ENCODE data around the gene EFNA5.

EFNA5 gene

GRCh38 chr5:107604146-107604910 is 66.4 kb downstream of the EFNA5 start:
- Histone ChIP-seq H3K4me3 (ENCODE audit: insufficient read length, low read depth) (no peak overlapping the region), H3K4me1 (ENCODE audit: insufficient read depth, insufficient read length) (no peaks in the 10 kb centered on the region), H3K9me3 (ENCODE audit: insufficient read depth, low read length) (no peaks in the 10 kb centered on the region), H3K9ac (ENCODE audit: insufficient read length, low read depth) (no peak overlapping the region), H3K27me3 (ENCODE audit: insufficient read depth, insufficient read length) (no peaks in the 10 kb centered on the region), H3K36me3 (ENCODE audit: insufficient read depth, insufficient read length, low read length) (no peaks in the 10 kb centered on the region)
- DNase-seq (ENCODE audit: low read depth, low spot score): no peak
- no peak for TF ChIP-seq ZNF274 (IDR thresholded peaks at IDR 0.05; ENCODE audit: low read depth, low read length)
- TF ChIP-seq YY1 (IDR thresholded peaks at IDR 0.05; ENCODE audit: insufficient read depth, insufficient read length): no peak
- no peak for TF ChIP-seq SUZ12 (IDR thresholded peaks at IDR 0.05; ENCODE audit: extremely low read depth, insufficient read depth, insufficient read length)

- H3K9ac ChIP-seq (ENCODE audit: insufficient read length, low read depth): no peak overlapping the region
- no peak for TF ChIP-seq YY1 (IDR thresholded peaks at IDR 0.05; ENCODE audit: insufficient read depth, insufficient read length)
- TF ChIP-seq SUZ12 (IDR thresholded peaks at IDR 0.05; ENCODE audit: extremely low read depth, insufficient read depth, insufficient read length): no peak
- no peaks in the 10 kb centered on the region for H3K4me1 ChIP-seq (ENCODE audit: insufficient read depth, insufficient read length)
- H3K27me3 ChIP-seq (ENCODE audit: insufficient read depth, insufficient read length): no peaks in the 10 kb centered on the region
- no peaks in the 10 kb centered on the region for H3K36me3 ChIP-seq (ENCODE audit: insufficient read depth, insufficient read length, low read length)
- no peaks in the 10 kb centered on the region for H3K9me3 ChIP-seq (ENCODE audit: insufficient read depth, low read length)
- no peak for DNase-seq (ENCODE audit: low read depth, low spot score)
- no peak overlapping the region for H3K4me3 ChIP-seq (ENCODE audit: insufficient read length, low read depth)
Observed at GRCh38 chr5:107603349-107603748, 67.4 kb downstream of the EFNA5 start.

- Histone ChIP-seq H3K9me3 (ENCODE audit: insufficient read depth, low read length) (no peaks in the 10 kb centered on the region), H3K9ac (ENCODE audit: insufficient read length, low read depth) (no peak overlapping the region), H3K4me1 (ENCODE audit: insufficient read depth, insufficient read length) (no peaks in the 10 kb centered on the region), H3K27me3 (ENCODE audit: insufficient read depth, insufficient read length) (no peaks in the 10 kb centered on the region), H3K36me3 (ENCODE audit: insufficient read depth, insufficient read length, low read length) (no peaks in the 10 kb centered on the region), H3K4me3 (ENCODE audit: insufficient read length, low read depth) (no peak overlapping the region)
- DNase-seq (ENCODE audit: low read depth, low spot score): no peak
- TF ChIP-seq SUZ12 (IDR thresholded peaks at IDR 0.05; ENCODE audit: extremely low read depth, insufficient read depth, insufficient read length): no peak
- no peak for TF ChIP-seq YY1 (IDR thresholded peaks at IDR 0.05; ENCODE audit: insufficient read depth, insufficient read length)
- no peak for TF ChIP-seq ZNF274 (IDR thresholded peaks at IDR 0.05; ENCODE audit: low read depth, low read length)
Observed at GRCh38 chr5:107602896-107603295, 67.8 kb downstream of the EFNA5 start.

GRCh38 chr5:107601076-107601475 is 69.7 kb downstream of the EFNA5 start:
- Histone ChIP-seq H3K9me3 (ENCODE audit: insufficient read depth, low read length) (no peaks in the 10 kb centered on the region), H3K36me3 (ENCODE audit: insufficient read depth, insufficient read length, low read length) (no peaks in the 10 kb centered on the region), H3K4me1 (ENCODE audit: insufficient read depth, insufficient read length) (no peaks in the 10 kb centered on the region), H3K4me3 (ENCODE audit: insufficient read length, low read depth) (no peak overlapping the region), H3K9ac (ENCODE audit: insufficient read length, low read depth) (no peak overlapping the region), H3K27me3 (ENCODE audit: insufficient read depth, insufficient read length) (no peaks in the 10 kb centered on the region)
- DNase-seq (ENCODE audit: low read depth, low spot score): no peak
- no peak for TF ChIP-seq YY1 (IDR thresholded peaks at IDR 0.05; ENCODE audit: insufficient read depth, insufficient read length)
- no peak for TF ChIP-seq ZNF274 (IDR thresholded peaks at IDR 0.05; ENCODE audit: low read depth, low read length)
- no peak for TF ChIP-seq SUZ12 (IDR thresholded peaks at IDR 0.05; ENCODE audit: extremely low read depth, insufficient read depth, insufficient read length)

- no peak overlapping the region for H3K4me3 ChIP-seq (ENCODE audit: insufficient read length, low read depth)
- no peaks in the 10 kb centered on the region for H3K9me3 ChIP-seq (ENCODE audit: insufficient read depth, low read length)
- H3K36me3 ChIP-seq (ENCODE audit: insufficient read depth, insufficient read length, low read length): no peaks in the 10 kb centered on the region
- H3K9ac ChIP-seq (ENCODE audit: insufficient read length, low read depth): no peak overlapping the region
- no peaks in the 10 kb centered on the region for H3K4me1 ChIP-seq (ENCODE audit: insufficient read depth, insufficient read length)
- no peak for DNase-seq (ENCODE audit: low read depth, low spot score)
- TF ChIP-seq YY1 (IDR thresholded peaks at IDR 0.05; ENCODE audit: insufficient read depth, insufficient read length) (no peak), ZNF274 (IDR thresholded peaks at IDR 0.05; ENCODE audit: low read depth, low read length) (no peak), SUZ12 (IDR thresholded peaks at IDR 0.05; ENCODE audit: extremely low read depth, insufficient read depth, insufficient read length) (no peak)
- no peaks in the 10 kb centered on the region for H3K27me3 ChIP-seq (ENCODE audit: insufficient read depth, insufficient read length)
Observed at GRCh38 chr5:107598958-107599357, 71.8 kb downstream of the EFNA5 start.

- no peaks in the 10 kb centered on the region for H3K27me3 ChIP-seq (ENCODE audit: insufficient read depth, insufficient read length)
- H3K9ac ChIP-seq (ENCODE audit: insufficient read length, low read depth): no peak overlapping the region
Observed at GRCh38 chr5:107597803-107598202, 72.9 kb downstream of the EFNA5 start.

GRCh38 chr5:107597247-107597646 is 73.5 kb downstream of the EFNA5 start:
- DNase-seq (ENCODE audit: low read depth, low spot score): no peak
- Histone ChIP-seq H3K9me3 (ENCODE audit: insufficient read depth, low read length) (no peaks in the 10 kb centered on the region), H3K4me1 (ENCODE audit: insufficient read depth, insufficient read length) (no peaks in the 10 kb centered on the region), H3K27me3 (ENCODE audit: insufficient read depth, insufficient read length) (no peaks in the 10 kb centered on the region), H3K36me3 (ENCODE audit: insufficient read depth, insufficient read length, low read length) (no peaks in the 10 kb centered on the region), H3K4me3 (ENCODE audit: insufficient read length, low read depth) (no peak overlapping the region), H3K9ac (ENCODE audit: insufficient read length, low read depth) (no peak overlapping the region)
- TF ChIP-seq YY1 (IDR thresholded peaks at IDR 0.05; ENCODE audit: insufficient read depth, insufficient read length): no peak
- TF ChIP-seq ZNF274 (IDR thresholded peaks at IDR 0.05; ENCODE audit: low read depth, low read length): no peak
- TF ChIP-seq SUZ12 (IDR thresholded peaks at IDR 0.05; ENCODE audit: extremely low read depth, insufficient read depth, insufficient read length): no peak

More at GRCh38 chr5:107597803-107598202, 72.9 kb downstream of the EFNA5 start:
- Histone ChIP-seq H3K36me3 (ENCODE audit: insufficient read depth, insufficient read length, low read length) (no peaks in the 10 kb centered on the region), H3K4me1 (ENCODE audit: insufficient read depth, insufficient read length) (no peaks in the 10 kb centered on the region), H3K4me3 (ENCODE audit: insufficient read length, low read depth) (no peak overlapping the region), H3K9me3 (ENCODE audit: insufficient read depth, low read length) (no peaks in the 10 kb centered on the region)
- no peak for TF ChIP-seq SUZ12 (IDR thresholded peaks at IDR 0.05; ENCODE audit: extremely low read depth, insufficient read depth, insufficient read length)
- no peak for DNase-seq (ENCODE audit: low read depth, low spot score)

Measured in NT2/D1 (cell line).